SK-N-SH (cell line): ENCODE data around the gene PCED1B.

Source experiments
- ELF1 ChIP-seq: IDR thresholded peaks from 2 replicates; pipeline ENCODE4 v1.4.0; 2012
- EP300 ChIP-seq, 2 experiments: IDR thresholded peaks; 2 replicates each; pipeline versions ENCODE4 v1.4.0 to v1.6.1; 2012; ENCODE audit warnings: borderline replicate concordance in 1 of 2, low read depth in 1 of 2, low read length in 1 of 2
- FOXJ3 ChIP-seq: sonication (generic); formaldehyde crosslinking; IDR thresholded peaks from 2 replicates; pipeline ENCODE4 v1.5.1; 2020; ENCODE audit warnings: mild to moderate bottlenecking, missing genetic modification reagents
- FOXM1 ChIP-seq: IDR thresholded peaks from 2 replicates; pipeline ENCODE4 v1.4.0; 2012; ENCODE audit warnings: low read depth, mild to moderate bottlenecking
- MXI1 ChIP-seq: IDR thresholded peaks from 2 replicates; pipeline ENCODE4 v1.6.1; 2012; ENCODE audit warnings: mild to moderate bottlenecking, low read depth, low read length, improper control_type of control experiment
- NRF1 ChIP-seq: IDR thresholded peaks from 2 replicates; pipeline ENCODE4 v1.6.1; 2012; ENCODE audit warnings: low read depth, mild to moderate bottlenecking, low read length
- POLR2AphosphoS5 ChIP-seq: IDR thresholded peaks from 2 replicates; pipeline ENCODE4 v1.6.1; 2012; ENCODE audit warnings: low read depth, low read length
- RAD21 ChIP-seq: IDR thresholded peaks from 2 replicates; pipeline ENCODE4 v1.6.1; 2012; ENCODE audit warnings: mild to moderate bottlenecking, low read length
- SMC3 ChIP-seq: IDR thresholded peaks from 2 replicates; pipeline ENCODE4 v1.6.1; 2012; ENCODE audit warnings: low read depth, low read length, improper control_type of control experiment
- TF ChIP-seq, protein P1 (sequence below): fragments of 200-600 bp; sonication (generic); IDR thresholded peaks from 2 replicates; pipeline ENCODE4 v1.6.1; 2017; ENCODE audit warnings: antibody characterized with exemption, mild to moderate bottlenecking, moderate library complexity
- TF ChIP-seq, protein P2 (sequence below): IDR thresholded peaks from 2 replicates; pipeline ENCODE4 v1.6.1; 2012; ENCODE audit warnings: mild to moderate bottlenecking, low read depth, low read length, moderate library complexity
- TF ChIP-seq, protein P3 (sequence below): IDR thresholded peaks from 2 replicates; pipeline ENCODE4 v1.4.0; 2012; ENCODE audit warnings: low read depth, borderline replicate concordance

DNA sequence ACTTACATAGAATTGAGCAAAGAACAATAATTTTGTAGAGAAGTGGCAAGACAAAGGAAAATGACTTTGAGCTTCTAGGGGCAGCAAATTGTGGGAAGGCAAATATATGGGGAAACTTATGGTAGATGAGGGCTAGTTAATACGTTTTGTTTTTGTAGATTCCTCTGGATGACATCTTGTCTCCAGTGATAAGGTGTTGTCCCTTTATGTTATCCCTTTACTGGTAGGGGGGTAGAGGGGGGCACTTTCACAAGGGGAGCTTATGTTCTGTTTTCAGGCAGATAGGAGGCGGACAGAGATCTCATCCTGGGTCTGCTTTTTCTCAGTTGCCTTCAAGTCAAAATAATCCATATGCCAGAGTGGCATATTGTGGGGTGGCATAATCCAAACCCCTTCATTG, 106.8 kb downstream of the PCED1B start:
- TF ChIP-seq RAD21 = no peak
- TF ChIP-seq, protein P1, sequence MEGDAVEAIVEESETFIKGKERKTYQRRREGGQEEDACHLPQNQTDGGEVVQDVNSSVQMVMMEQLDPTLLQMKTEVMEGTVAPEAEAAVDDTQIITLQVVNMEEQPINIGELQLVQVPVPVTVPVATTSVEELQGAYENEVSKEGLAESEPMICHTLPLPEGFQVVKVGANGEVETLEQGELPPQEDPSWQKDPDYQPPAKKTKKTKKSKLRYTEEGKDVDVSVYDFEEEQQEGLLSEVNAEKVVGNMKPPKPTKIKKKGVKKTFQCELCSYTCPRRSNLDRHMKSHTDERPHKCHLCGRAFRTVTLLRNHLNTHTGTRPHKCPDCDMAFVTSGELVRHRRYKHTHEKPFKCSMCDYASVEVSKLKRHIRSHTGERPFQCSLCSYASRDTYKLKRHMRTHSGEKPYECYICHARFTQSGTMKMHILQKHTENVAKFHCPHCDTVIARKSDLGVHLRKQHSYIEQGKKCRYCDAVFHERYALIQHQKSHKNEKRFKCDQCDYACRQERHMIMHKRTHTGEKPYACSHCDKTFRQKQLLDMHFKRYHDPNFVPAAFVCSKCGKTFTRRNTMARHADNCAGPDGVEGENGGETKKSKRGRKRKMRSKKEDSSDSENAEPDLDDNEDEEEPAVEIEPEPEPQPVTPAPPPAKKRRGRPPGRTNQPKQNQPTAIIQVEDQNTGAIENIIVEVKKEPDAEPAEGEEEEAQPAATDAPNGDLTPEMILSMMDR = no peak
- TF ChIP-seq NRF1 = no peak
- no peak for TF ChIP-seq MXI1
- no peak for TF ChIP-seq EP300 (IDR thresholded peaks at IDR 0.05; ENCODE audit: borderline replicate concordance in 1 of 2, low read depth in 1 of 2, low read length in 1 of 2)
- TF ChIP-seq POLR2AphosphoS5 = no peak
- TF ChIP-seq ELF1 = no peak
- no peak for TF ChIP-seq FOXJ3 (CRISPR knock-in tag)
- no peak for TF ChIP-seq FOXM1
- no peak for TF ChIP-seq SMC3
- TF ChIP-seq, protein P2, sequence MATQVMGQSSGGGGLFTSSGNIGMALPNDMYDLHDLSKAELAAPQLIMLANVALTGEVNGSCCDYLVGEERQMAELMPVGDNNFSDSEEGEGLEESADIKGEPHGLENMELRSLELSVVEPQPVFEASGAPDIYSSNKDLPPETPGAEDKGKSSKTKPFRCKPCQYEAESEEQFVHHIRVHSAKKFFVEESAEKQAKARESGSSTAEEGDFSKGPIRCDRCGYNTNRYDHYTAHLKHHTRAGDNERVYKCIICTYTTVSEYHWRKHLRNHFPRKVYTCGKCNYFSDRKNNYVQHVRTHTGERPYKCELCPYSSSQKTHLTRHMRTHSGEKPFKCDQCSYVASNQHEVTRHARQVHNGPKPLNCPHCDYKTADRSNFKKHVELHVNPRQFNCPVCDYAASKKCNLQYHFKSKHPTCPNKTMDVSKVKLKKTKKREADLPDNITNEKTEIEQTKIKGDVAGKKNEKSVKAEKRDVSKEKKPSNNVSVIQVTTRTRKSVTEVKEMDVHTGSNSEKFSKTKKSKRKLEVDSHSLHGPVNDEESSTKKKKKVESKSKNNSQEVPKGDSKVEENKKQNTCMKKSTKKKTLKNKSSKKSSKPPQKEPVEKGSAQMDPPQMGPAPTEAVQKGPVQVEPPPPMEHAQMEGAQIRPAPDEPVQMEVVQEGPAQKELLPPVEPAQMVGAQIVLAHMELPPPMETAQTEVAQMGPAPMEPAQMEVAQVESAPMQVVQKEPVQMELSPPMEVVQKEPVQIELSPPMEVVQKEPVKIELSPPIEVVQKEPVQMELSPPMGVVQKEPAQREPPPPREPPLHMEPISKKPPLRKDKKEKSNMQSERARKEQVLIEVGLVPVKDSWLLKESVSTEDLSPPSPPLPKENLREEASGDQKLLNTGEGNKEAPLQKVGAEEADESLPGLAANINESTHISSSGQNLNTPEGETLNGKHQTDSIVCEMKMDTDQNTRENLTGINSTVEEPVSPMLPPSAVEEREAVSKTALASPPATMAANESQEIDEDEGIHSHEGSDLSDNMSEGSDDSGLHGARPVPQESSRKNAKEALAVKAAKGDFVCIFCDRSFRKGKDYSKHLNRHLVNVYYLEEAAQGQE = no peak
- TF ChIP-seq, protein P3, sequence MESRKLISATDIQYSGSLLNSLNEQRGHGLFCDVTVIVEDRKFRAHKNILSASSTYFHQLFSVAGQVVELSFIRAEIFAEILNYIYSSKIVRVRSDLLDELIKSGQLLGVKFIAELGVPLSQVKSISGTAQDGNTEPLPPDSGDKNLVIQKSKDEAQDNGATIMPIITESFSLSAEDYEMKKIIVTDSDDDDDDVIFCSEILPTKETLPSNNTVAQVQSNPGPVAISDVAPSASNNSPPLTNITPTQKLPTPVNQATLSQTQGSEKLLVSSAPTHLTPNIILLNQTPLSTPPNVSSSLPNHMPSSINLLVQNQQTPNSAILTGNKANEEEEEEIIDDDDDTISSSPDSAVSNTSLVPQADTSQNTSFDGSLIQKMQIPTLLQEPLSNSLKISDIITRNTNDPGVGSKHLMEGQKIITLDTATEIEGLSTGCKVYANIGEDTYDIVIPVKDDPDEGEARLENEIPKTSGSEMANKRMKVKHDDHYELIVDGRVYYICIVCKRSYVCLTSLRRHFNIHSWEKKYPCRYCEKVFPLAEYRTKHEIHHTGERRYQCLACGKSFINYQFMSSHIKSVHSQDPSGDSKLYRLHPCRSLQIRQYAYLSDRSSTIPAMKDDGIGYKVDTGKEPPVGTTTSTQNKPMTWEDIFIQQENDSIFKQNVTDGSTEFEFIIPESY = no peak
